G401.6 (cell line): ENCODE measurements around the gene TUNAR.

Source experiments
- FAIRE-seq: peaks from 2 replicates; lab custom pipeline; 2012; peaks lifted over from hg19 to GRCh38; lab: Jason Lieb, UNC

The TUNAR gene

GRCh38 chr14:95875831-95876760, 536 bp upstream of the TUNAR start:
- no peak for FAIRE-seq

- FAIRE-seq: no peak
Observed at GRCh38 chr14:95877633-95878032, 1.0 kb downstream of the TUNAR start.

DNA sequence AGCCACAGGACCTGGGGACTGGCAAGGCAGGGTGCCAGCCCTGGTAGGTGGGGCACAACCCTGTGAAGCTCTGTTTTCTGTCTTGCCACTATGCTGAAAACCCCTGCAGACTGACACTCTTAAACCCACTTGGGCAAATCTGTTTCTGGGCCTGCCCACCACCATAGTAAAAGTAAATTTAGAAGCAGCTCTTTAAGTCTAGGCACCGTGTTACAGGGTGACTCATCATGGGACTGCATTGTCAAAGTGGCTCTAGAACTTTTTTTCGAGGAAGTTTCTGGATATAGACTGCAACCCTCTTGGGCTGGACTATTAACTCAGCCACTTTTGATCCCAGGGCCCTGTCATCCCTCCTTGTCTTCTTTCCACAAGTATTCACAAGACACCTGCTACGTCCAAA, 7.7 kb downstream of the TUNAR start:
- FAIRE-seq: no peak

DNA sequence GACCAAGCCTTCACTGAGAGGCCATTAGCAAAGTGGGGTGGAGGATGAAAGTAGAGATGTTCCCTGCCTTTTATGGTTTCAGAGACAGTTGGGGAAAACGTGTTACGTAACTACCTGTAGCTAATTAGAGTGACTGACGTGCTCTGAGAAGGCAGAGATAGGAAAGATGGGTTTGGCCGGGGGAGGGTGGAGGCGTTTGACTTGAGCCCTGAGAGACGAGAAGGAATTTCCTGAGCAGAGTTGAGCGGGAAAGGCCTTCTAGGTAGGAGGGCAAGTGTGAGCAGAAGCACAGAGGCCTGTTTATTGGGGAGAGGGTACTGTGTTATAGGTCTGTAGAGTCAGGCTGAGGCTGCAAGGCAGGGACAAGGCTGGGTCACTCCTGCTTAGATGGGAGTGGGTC, 8.6 kb downstream of the TUNAR start:
- no peak for FAIRE-seq

DNA sequence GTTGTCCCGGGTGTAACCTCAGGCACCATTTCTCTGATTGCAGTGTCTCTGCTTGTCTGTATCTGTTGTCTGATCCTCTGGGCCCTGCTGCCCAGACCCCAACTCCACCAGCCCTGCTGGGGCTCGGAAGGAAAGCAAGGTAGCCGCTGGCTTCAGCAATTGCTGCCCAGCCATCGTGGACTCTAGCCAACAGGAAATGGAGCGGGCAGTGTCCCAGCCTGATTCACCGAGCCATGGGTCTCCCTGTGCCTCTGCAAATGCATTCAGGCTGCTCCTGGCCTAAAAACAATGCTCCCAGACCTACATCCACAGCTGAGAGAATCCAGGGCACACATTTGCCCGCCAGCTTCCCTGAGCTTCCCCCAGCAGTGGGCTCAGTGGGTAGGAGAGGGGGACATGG, 9.2 kb downstream of the TUNAR start:
- FAIRE-seq: no peak

DNA sequence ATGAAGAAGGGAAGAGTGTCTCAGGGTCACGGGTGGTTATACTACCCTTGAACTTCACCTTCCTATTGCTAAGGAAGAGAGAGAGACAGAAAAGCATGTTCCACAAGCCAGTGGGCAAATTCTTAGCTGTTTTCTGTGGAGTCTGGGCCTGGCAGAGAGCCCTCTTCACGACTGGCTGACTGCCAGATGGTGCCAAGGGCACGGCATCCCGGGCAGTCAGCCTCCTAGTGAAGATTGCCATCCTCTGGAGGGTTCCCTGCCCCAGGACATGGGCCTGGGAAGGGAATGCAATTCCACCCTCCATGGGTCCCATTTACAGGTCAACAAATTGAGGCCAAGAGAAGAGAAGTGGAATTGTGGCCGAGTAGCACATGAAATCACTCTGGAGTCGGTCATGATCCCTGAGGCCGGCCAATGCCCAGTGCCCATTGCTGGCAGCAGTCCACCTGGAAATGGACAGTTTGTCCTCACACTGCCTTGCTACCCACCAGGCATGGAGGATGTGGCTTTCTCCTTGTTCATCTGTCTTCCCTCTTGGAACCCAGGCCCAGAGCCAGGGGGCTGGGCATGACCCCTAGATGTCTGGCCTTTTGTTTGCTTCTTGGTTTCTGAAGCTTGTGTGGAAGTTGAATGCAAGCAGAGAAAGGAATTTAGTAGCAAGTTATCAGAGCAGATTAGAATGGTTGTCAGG, 9.9 kb downstream of the TUNAR start:
- no peak for FAIRE-seq

DNA sequence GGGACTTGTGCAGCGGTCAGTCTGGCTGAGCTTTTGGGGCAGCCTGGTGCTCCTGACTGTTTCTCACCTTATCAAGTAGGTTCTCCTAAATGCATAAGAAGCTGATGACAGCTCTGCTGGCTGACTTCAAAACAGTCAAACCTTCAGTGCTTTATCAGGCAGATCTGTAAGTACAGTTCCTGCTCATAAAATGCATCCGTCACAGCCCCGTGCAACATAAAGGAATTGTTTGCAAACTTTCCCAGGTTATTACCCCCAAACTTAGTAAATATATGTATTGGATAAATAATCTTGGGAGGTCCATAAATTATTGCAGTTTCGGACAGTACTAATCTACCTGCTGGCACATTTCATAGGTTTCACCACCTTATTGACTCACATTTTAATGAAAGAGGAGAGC, 10.7 kb downstream of the TUNAR start:
- FAIRE-seq: no peak

- no peak for FAIRE-seq
Observed at GRCh38 chr14:95889236-95889979, 12.8 kb downstream of the TUNAR start.

DNA sequence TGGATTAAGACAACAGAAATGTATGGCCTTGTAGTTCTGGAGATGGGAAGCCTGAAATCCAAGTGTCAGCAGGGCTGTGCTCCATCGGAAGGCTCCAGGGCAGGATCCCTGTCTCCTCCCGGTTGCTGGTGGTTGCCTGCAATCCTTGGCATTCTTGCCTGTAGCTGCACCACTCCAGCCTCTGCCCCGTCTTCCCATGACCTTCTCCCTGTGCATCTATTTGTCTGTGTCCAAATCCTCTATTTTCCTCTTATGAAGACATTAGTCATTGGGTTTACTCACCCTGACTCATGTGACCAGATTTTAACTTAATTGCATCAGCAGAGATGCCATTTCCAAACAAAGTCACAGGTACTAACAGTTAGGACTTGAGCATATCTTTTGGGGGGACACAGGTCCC, 15.1 kb downstream of the TUNAR start:
- FAIRE-seq: no peak

GRCh38 chr14:95892142-95892541, 15.5 kb downstream of the TUNAR start:
- no peak for FAIRE-seq

DNA sequence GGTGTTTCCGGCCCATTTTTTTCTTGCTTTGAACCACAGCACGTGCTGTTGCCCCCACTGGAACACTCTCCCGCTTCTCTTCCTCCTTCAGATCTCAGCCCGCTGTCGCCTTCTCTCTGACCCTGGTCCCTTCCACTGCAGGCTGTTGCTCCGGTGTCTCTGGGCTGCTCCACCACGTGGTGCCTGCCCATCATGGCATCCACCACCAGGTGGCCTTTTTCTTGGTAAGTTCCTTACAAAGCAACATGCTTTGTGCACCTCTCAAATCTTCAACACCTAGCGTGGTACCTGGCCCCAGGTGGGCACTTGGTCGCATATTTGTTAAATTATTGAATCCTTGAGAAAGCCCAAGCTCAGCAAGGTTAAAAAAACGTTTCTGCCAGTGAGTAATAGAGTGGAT, 19.1 kb downstream of the TUNAR start:
- no peak for FAIRE-seq

- FAIRE-seq: no peak
Observed at GRCh38 chr14:95896498-95897135, 20.0 kb downstream of the TUNAR start.

GRCh38 chr14:95897280-95897679, 20.6 kb downstream of the TUNAR start:
- no peak for FAIRE-seq

GRCh38 chr14:95901054-95901453, 24.4 kb downstream of the TUNAR start:
- FAIRE-seq: no peak

DNA sequence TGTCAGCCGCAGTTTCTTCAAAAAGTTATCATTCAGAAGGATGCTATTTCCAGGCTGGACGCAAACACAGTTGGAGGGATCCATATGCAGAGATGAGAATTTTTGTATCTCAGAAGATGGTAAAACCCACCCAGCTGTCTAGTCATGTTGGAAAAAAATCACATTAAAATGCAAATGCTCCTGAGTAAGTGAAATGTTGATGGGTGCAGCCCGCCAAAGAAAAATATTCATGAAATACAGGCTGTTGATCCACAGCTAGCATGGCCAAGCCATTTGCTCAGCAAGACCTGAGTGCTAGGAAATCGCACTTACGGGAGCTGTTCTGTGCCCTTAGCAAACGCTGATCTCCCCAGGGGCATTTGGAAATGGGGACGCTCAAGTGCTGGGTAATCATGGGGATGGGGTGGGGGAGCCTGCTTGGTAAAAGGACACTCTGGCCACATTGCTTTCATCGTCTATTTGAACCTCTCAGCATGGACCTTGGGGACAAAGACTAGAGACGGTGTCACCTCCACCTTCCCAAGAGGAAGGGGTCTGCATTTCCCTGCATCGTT, 25.7 kb downstream of the TUNAR start:
- FAIRE-seq: no peak

DNA sequence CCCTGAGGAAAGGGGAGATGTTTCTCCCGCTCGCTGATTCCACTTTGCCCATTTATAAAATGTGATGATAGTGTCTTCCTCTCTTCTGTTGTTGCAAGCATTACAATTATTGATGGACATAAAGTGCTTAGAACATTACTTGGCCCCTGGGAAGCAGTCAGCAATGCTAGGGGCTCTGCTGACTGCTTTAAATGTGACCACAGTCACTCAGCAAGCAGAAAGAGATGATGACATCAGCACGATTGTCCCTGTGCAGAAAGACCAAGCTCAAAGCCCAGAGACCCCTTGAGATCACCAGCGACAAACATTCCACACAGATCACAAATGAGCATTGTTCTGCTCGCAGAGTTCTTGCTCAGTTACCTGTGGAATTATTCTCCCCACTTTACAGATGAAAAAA, 26.5 kb downstream of the TUNAR start:
- no peak for FAIRE-seq

- no peak for FAIRE-seq
Observed at GRCh38 chr14:95903616-95904107, 27.0 kb downstream of the TUNAR start.

- no peak for FAIRE-seq
Observed at GRCh38 chr14:95906591-95906990, 30.0 kb downstream of the TUNAR start.

DNA sequence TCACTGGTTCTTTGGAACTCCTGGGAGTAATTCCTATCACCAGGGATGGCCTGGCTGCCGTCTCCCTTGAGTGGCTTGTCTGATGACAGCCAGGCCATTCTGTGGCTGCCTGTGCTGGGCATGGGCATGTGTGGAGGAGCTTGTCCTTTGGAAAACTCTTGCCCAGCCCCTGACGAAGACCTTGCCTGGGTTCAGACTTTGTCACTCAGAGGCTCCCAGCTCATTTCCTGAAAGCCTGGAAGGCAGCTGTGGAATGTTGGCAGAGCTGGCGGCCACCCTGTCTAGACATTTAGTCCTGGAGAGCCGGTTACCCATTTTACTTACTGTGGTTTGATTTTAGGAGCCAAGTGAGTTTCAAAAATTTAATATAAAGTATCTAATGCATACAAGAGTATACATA, 34.0 kb downstream of the TUNAR start:
- no peak for FAIRE-seq

- no peak for FAIRE-seq
Observed at GRCh38 chr14:95911456-95911855, 34.8 kb downstream of the TUNAR start.

DNA sequence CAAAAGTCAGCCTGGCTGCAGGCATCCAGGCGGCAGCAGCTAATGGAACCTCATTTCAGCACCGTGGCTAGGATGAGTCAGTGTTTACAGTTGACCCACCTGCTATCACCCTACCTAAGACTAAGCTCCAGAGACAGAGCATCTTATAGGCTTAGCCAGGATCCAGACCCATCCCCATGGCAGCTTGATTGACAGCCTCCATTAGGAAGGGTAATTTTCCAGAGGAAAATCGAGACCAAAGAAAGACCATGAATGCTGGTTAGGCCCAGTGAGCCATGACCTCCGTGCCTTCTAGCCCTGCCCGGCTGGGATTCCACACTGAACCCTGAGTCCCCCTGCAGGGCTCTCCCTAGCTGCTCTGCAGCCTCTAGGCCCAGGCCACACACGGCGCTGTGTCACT, 38.7 kb downstream of the TUNAR start:
- no peak for FAIRE-seq

DNA sequence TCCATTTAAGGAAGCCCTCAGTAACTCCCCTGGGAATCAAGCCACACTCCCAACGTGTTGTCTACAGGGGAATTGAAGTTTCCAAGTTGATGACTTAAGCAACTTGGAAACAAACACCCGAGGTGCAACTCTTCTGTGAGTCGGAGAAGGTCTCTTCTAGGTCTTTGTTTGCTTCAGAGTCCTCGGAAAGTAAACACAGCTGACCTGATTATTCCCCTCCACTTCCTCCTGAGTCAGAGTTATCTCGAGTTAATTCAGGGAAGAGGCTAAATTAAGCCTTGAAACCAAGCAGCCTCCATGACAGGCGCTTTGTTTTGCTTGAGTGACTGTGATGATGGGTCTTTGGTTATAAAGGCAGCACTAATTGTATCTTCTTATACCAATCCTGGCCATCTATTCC, 41.8 kb downstream of the TUNAR start:
- no peak for FAIRE-seq
